ENCODE data around the gene RASGRF1.
"Not testable (repeated sequence)": the region's sequence is repeated elsewhere in the genome, so short reads cannot be mapped to it uniquely, and the experiment has no call there.

RASGRF1 gene

GRCh38 chr15:79018960-79019359 lies 71.6 kb downstream of the RASGRF1 start:
- in situ Hi-C loops (cut with MboI; ENCODE audit: low sequenced_read_pairs), result no loop called here

GRCh38 chr15:79017953-79018352 lies 72.6 kb downstream of the RASGRF1 start:
- in situ Hi-C loops (cut with MboI; ENCODE audit: low sequenced_read_pairs), result no loop called here

GRCh38 chr15:79016527-79017170 lies 73.9 kb downstream of the RASGRF1 start:
- in situ Hi-C loops (cut with MboI; ENCODE audit: low sequenced_read_pairs), result no loop called here

GRCh38 chr15:79015416-79015815 lies 75.2 kb downstream of the RASGRF1 start:
- in situ Hi-C loops (cut with MboI; ENCODE audit: low sequenced_read_pairs), result no loop called here

GRCh38 chr15:79010278-79010677 lies 80.3 kb downstream of the RASGRF1 start:
- in situ Hi-C loops (cut with MboI; ENCODE audit: low sequenced_read_pairs), result no loop called here

GRCh38 chr15:79009379-79009778 lies 81.2 kb downstream of the RASGRF1 start:
- in situ Hi-C loops (cut with MboI; ENCODE audit: low sequenced_read_pairs), result no loop called here

GRCh38 chr15:79008659-79009058 lies 81.9 kb downstream of the RASGRF1 start:
- in situ Hi-C loops (cut with MboI; ENCODE audit: low sequenced_read_pairs), result no loop called here

GRCh38 chr15:79007066-79007465 lies 83.5 kb downstream of the RASGRF1 start:
- in situ Hi-C loops (cut with MboI; ENCODE audit: low sequenced_read_pairs), result no loop called here

GRCh38 chr15:79006071-79006470 lies 84.5 kb downstream of the RASGRF1 start:
- in situ Hi-C loops (cut with MboI; ENCODE audit: low sequenced_read_pairs), result no loop called here

- in situ Hi-C loops (cut with MboI; ENCODE audit: low sequenced_read_pairs), result no loop called here
Measured at GRCh38 chr15:79004336-79004735, 86.2 kb downstream of the RASGRF1 start.

GRCh38 chr15:79003896-79004295 lies 86.7 kb downstream of the RASGRF1 start:
- in situ Hi-C loops (cut with MboI; ENCODE audit: low sequenced_read_pairs), result no loop called here

GRCh38 chr15:79003301-79003700 lies 87.3 kb downstream of the RASGRF1 start:
- in situ Hi-C loops (cut with MboI; ENCODE audit: low sequenced_read_pairs), result no loop called here

GRCh38 chr15:79002581-79002980 lies 88.0 kb downstream of the RASGRF1 start:
- in situ Hi-C loops (cut with MboI; ENCODE audit: low sequenced_read_pairs), result no loop called here

- in situ Hi-C loops (cut with MboI; ENCODE audit: low sequenced_read_pairs), result no loop called here
Measured at GRCh38 chr15:78999636-79000035, 90.9 kb downstream of the RASGRF1 start.

- in situ Hi-C loops (cut with MboI; ENCODE audit: low sequenced_read_pairs), result no loop called here
Measured at GRCh38 chr15:78998526-78998925, 92.1 kb downstream of the RASGRF1 start.

GRCh38 chr15:78997981-78998499 lies 92.5 kb downstream of the RASGRF1 start:
- in situ Hi-C loops (cut with MboI; ENCODE audit: low sequenced_read_pairs), result no loop called here

- in situ Hi-C loops (cut with MboI; ENCODE audit: low sequenced_read_pairs), result no loop called here
Measured at GRCh38 chr15:78996894-78997275, 93.7 kb downstream of the RASGRF1 start.

- in situ Hi-C loops (cut with MboI; ENCODE audit: low sequenced_read_pairs), result no loop called here
Measured at GRCh38 chr15:78995921-78996893, 94.4 kb downstream of the RASGRF1 start.

- in situ Hi-C loops (cut with MboI; ENCODE audit: low sequenced_read_pairs), result not testable (repeated sequence)
Measured at GRCh38 chr15:78995161-78995560, 95.4 kb downstream of the RASGRF1 start.

GRCh38 chr15:78993931-78994530 lies 96.5 kb downstream of the RASGRF1 start:
- in situ Hi-C loops (cut with MboI; ENCODE audit: low sequenced_read_pairs), result no loop called here

GRCh38 chr15:78993257-78993930 lies 97.2 kb downstream of the RASGRF1 start:
- in situ Hi-C loops (cut with MboI; ENCODE audit: low sequenced_read_pairs), result no loop called here
